HepG2 (cell line): ENCODE data around the gene ODAD4. TPM values are rescaled to one million over a fixed set of nuclear protein-coding genes. Genes with fewer than 3 reads are reported as not detected.

Experiments
- ATF1 ChIP-seq: IDR thresholded peaks from 2 replicates; pipeline ENCODE4 v1.6.1; 2016; ENCODE audit warnings: mild to moderate bottlenecking, control low read depth
- EED ChIP-seq: sonication (generic); formaldehyde crosslinking; IDR thresholded peaks from 2 replicates; pipeline ENCODE4 v1.5.0; 2020; ENCODE audit warnings: mild to moderate bottlenecking, missing genetic modification reagents
- ETV5 ChIP-seq: IDR thresholded peaks from 2 replicates; pipeline ENCODE4 v1.6.1; 2018; ENCODE audit warnings: missing biosample characterization, missing genetic modification reagents, inconsistent platforms, borderline replicate concordance
- FOXK1 ChIP-seq: sonication (generic); formaldehyde crosslinking; IDR thresholded peaks from 2 replicates; pipeline ENCODE4 v1.4.0; 2020; ENCODE audit warnings: low read depth, missing genetic modification reagents, borderline replicate concordance
- GATAD2A ChIP-seq: IDR thresholded peaks from 2 replicates; pipeline ENCODE4 v1.6.1; 2016
- MTF1 ChIP-seq: sonication (generic); formaldehyde crosslinking; IDR thresholded peaks from 2 replicates; pipeline ENCODE4 v1.5.0; 2020; ENCODE audit warnings: missing genetic modification reagents
- NFE2L2 ChIP-seq: fragments of 150-350 bp; IDR thresholded peaks from 2 replicates; pipeline ENCODE4 v1.6.1; 2014; ENCODE audit warnings: low read length
- PBX3 ChIP-seq: sonication (generic); formaldehyde crosslinking; IDR thresholded peaks from 2 replicates; pipeline ENCODE4 v1.8.1; 2023; ENCODE audit warnings: missing genetic modification reagents, inconsistent platforms, borderline replicate concordance
- PHB2 ChIP-seq: fragments of 450-650 bp; IDR thresholded peaks from 2 replicates; pipeline ENCODE4 v1.6.1; 2018; ENCODE audit not compliant: partially characterized antibody
- REPIN1 ChIP-seq: sonication (generic); formaldehyde crosslinking; IDR thresholded peaks from 2 replicates; pipeline ENCODE4 v1.8.0; 2022; ENCODE audit warnings: missing genetic modification reagents, low read depth, mild to moderate bottlenecking, borderline replicate concordance
- SOX6 ChIP-seq, 2 experiments: fragments of 450-650 bp in 1 of 2; sonication (generic) in 1 of 2; formaldehyde crosslinking in 1 of 2; IDR thresholded peaks; 2 replicates each; pipeline versions ENCODE4 v1.4.0 to v1.6.1; 2017 to 2020; ENCODE audit warnings: antibody characterized with exemption in 1 of 2, mild to moderate bottlenecking in 1 of 2, missing genetic modification reagents in 1 of 2
- SUZ12 ChIP-seq: fragments of 150-350 bp; IDR thresholded peaks from 2 replicates; pipeline ENCODE4 v1.6.1; 2014; ENCODE audit warnings: low read depth, low read length
- ZHX2 ChIP-seq, 2 experiments: sonication (generic) in 1 of 2; formaldehyde crosslinking in 1 of 2; IDR thresholded peaks; 2 replicates each; pipeline versions ENCODE4 v1.6.1 to v1.9.0; 2014 to 2022; ENCODE audit warnings: antibody characterized with exemption in 1 of 2, borderline replicate concordance in 1 of 2, inconsistent platforms in 1 of 2, low read depth in 1 of 2, missing genetic modification reagents in 1 of 2
- ZNF121 ChIP-seq: sonication (generic); formaldehyde crosslinking; IDR thresholded peaks from 2 replicates; pipeline ENCODE4 v1.5.0; 2020; ENCODE audit warnings: mild to moderate bottlenecking, missing genetic modification reagents
- ZNF276 ChIP-seq: sonication (generic); formaldehyde crosslinking; IDR thresholded peaks from 2 replicates; pipeline ENCODE4 v1.4.0; 2020; ENCODE audit warnings: mild to moderate bottlenecking, low read depth, missing genetic modification reagents
- ZNF451 ChIP-seq: sonication (generic); formaldehyde crosslinking; IDR thresholded peaks from 2 replicates; pipeline ENCODE4 v1.5.0; 2020; ENCODE audit warnings: mild to moderate bottlenecking, missing genetic modification reagents
- ZNF597 ChIP-seq: sonication (generic); formaldehyde crosslinking; IDR thresholded peaks from 2 replicates; pipeline ENCODE4 v1.5.0; 2020; ENCODE audit warnings: missing genetic modification reagents
- ZNF670 ChIP-seq: sonication (generic); formaldehyde crosslinking; IDR thresholded peaks from 2 replicates; pipeline ENCODE4 v1.8.0; 2022; ENCODE audit warnings: mild to moderate bottlenecking, missing genetic modification reagents, borderline replicate concordance
- ZNF878 ChIP-seq: sonication (generic); formaldehyde crosslinking; IDR thresholded peaks from 2 replicates; pipeline ENCODE4 v1.8.1; 2023; ENCODE audit warnings: mild to moderate bottlenecking, missing genetic modification reagents, moderate library complexity
- ZSCAN25 ChIP-seq: sonication (generic); formaldehyde crosslinking; IDR thresholded peaks from 2 replicates; pipeline ENCODE4 v1.8.0; 2022; ENCODE audit warnings: mild to moderate bottlenecking, missing genetic modification reagents
- polyA plus RNA-seq, 8 experiments: library from polyadenylated mRNA; depleted of rRNA in 3 of 8; stranded (reverse) in 7 of 8; unstranded in 1 of 8; fragments of >200 nt; fragmentation: Illumina TruSeq in 4 of 8; extraction: Trizol in 4 of 8; gene quantifications; 2 replicates each; pipeline versions ENCODE4 v1.2.1 to v1.2.3, GENCODE V29; 2011 to 2016; ENCODE audit warnings: low read depth in 4 of 8, missing spikeins in 1 of 8, mixed read lengths in 1 of 8; ENCODE audit not compliant: insufficient read depth in 1 of 8
- total RNA-seq, 5 experiments: library from RNA; depleted of rRNA; stranded (reverse); fragments of >200 nt; fragmentation: Illumina TruSeq; extraction: Trizol; gene quantifications; 2 replicates each; pipeline ENCODE4 v1.2.3, GENCODE V29; 2016; ENCODE audit warnings: low read depth in 1 of 5

Gene ODAD4
- total and polyA plus RNA-seq, 2 of the 13 experiments (the other 11 are each of a cell fraction or from before 2014, with no cell fraction given), result 0.48 to 0.53 TPM

GRCh38 chr17:41888332-41888965 is 42.0 kb upstream of the ODAD4 start (continued):
- TF ChIP-seq SUZ12 (no peak), ZNF121 (no peak), REPIN1 (CRISPR knock-in tag) (no peak), ZSCAN25 (CRISPR knock-in tag) (no peak), PHB2 (no peak), PBX3 (CRISPR knock-in tag) (no peak), ZNF597 (CRISPR knock-in tag) (no peak), FOXK1 (CRISPR knock-in tag) (no peak), ZHX2 (IDR thresholded peaks at IDR 0.05; ENCODE audit: low read depth) (no peak), ZHX2 (CRISPR knock-in tag; IDR thresholded peaks at IDR 0.05; ENCODE audit: borderline replicate concordance) (no peak), ZNF670 (CRISPR knock-in tag) (no peak), ZNF276 (no peak), GATAD2A (CRISPR knock-in tag) (no peak), ZNF451 (no peak), ZNF878 (CRISPR knock-in tag) (no peak), NFE2L2 (no peak), ETV5 (no peak), SOX6 (IDR thresholded peaks at IDR 0.05) (no peak), SOX6 (CRISPR knock-in tag; IDR thresholded peaks at IDR 0.05) (peak; percentile 50; the same call in 1 of the 2 replicates), MTF1 (CRISPR knock-in tag) (no peak), EED (no peak), ATF1 (CRISPR knock-in tag) (no peak)
